HepG2 (cell line): ENCODE results near the gene CROCC. TPM values are rescaled to one million over a fixed set of nuclear protein-coding genes. Genes with fewer than 3 reads are reported as not detected.

Experiments used
- ADNP ChIP-seq: sonication (generic); formaldehyde crosslinking; IDR thresholded peaks from 2 replicates; pipeline ENCODE4 v1.4.0; 2020; ENCODE audit warnings: missing genetic modification reagents
- ATF7-NPFF ChIP-seq: sonication (generic); formaldehyde crosslinking; IDR thresholded peaks from 2 replicates; pipeline ENCODE4 v1.8.1; 2023; ENCODE audit warnings: mild to moderate bottlenecking, low read depth, missing genetic modification reagents, moderate library complexity
- BRF2 ChIP-seq: sonication (generic); formaldehyde crosslinking; IDR thresholded peaks from 2 replicates; pipeline ENCODE4 v1.8.1; 2022; ENCODE audit warnings: mild to moderate bottlenecking, missing genetic modification reagents
- CREBL2 ChIP-seq: sonication (generic); formaldehyde crosslinking; IDR thresholded peaks from 2 replicates; pipeline ENCODE4 v1.8.1; 2023; ENCODE audit warnings: missing genetic modification reagents, mild to moderate bottlenecking, borderline replicate concordance
- E2F1 ChIP-seq: sonication (generic); formaldehyde crosslinking; IDR thresholded peaks from 2 replicates; pipeline ENCODE4 v1.5.0; 2020; ENCODE audit warnings: missing genetic modification reagents
- FOXP1 ChIP-seq, 2 experiments: fragments of 450-650 bp in 1 of 2; IDR thresholded peaks; 2 replicates each; pipeline ENCODE4 v1.6.1; 2017 to 2018; ENCODE audit warnings: antibody characterized with exemption in 1 of 2
- MEIS2 ChIP-seq: sonication (generic); formaldehyde crosslinking; IDR thresholded peaks from 2 replicates; pipeline ENCODE4 v1.9.0; 2021; ENCODE audit warnings: mild to moderate bottlenecking, missing genetic modification reagents
- NFIB ChIP-seq: sonication (generic); formaldehyde crosslinking; IDR thresholded peaks from 2 replicates; pipeline ENCODE4 v1.9.0; 2021; ENCODE audit warnings: missing genetic modification reagents, mild to moderate bottlenecking, borderline replicate concordance
- POGK ChIP-seq: sonication (generic); formaldehyde crosslinking; conservative IDR thresholded peaks from 2 replicates; pipeline ENCODE4 v1.8.0; 2022; ENCODE audit warnings: mild to moderate bottlenecking, moderate library complexity, missing genetic modification reagents
- POGZ ChIP-seq: sonication (generic); formaldehyde crosslinking; IDR thresholded peaks from 2 replicates; pipeline ENCODE4 v1.4.0; 2020; ENCODE audit warnings: mild to moderate bottlenecking, missing genetic modification reagents
- POLR2A ChIP-seq, 2 experiments: IDR thresholded peaks; 2 replicates each; pipeline ENCODE4 v1.6.1; 2011; ENCODE audit warnings: low read depth in 2 of 2, low read length in 2 of 2, mild to moderate bottlenecking in 1 of 2, moderate library complexity in 1 of 2; ENCODE audit not compliant: insufficient read depth in 1 of 2
- RAD21 ChIP-seq: fragments of 450-650 bp; formaldehyde crosslinking; IDR thresholded peaks from 2 replicates; pipeline ENCODE4 v1.5.0; 2020; ENCODE audit warnings: mild to moderate bottlenecking
- SUZ12 ChIP-seq: fragments of 150-350 bp; IDR thresholded peaks from 2 replicates; pipeline ENCODE4 v1.6.1; 2014; ENCODE audit warnings: low read depth, low read length
- ZBTB7A ChIP-seq: sonication (generic); formaldehyde crosslinking; IDR thresholded peaks from 2 replicates; pipeline ENCODE4 v1.8.0; 2022; ENCODE audit warnings: mild to moderate bottlenecking, missing genetic modification reagents
- ZMAT5 ChIP-seq: sonication (generic); formaldehyde crosslinking; IDR thresholded peaks from 2 replicates; pipeline ENCODE4 v1.5.0; 2020; ENCODE audit warnings: mild to moderate bottlenecking, low read depth, missing genetic modification reagents, borderline replicate concordance
- ZNF646 ChIP-seq: sonication (generic); formaldehyde crosslinking; IDR thresholded peaks from 2 replicates; pipeline ENCODE4 v1.9.0; 2021; ENCODE audit warnings: mild to moderate bottlenecking, missing genetic modification reagents
- ZNF746 ChIP-seq: sonication (generic); formaldehyde crosslinking; IDR thresholded peaks from 2 replicates; pipeline ENCODE4 v1.8.0; 2022; ENCODE audit warnings: mild to moderate bottlenecking, missing genetic modification reagents
- ZSCAN31 ChIP-seq: sonication (generic); formaldehyde crosslinking; IDR thresholded peaks from 2 replicates; pipeline ENCODE4 v1.5.0; 2020; ENCODE audit warnings: low read depth, mild to moderate bottlenecking, missing genetic modification reagents
- polyA plus RNA-seq, 8 experiments: library from polyadenylated mRNA; depleted of rRNA in 3 of 8; stranded (reverse) in 7 of 8; unstranded in 1 of 8; fragments of >200 nt; fragmentation: Illumina TruSeq in 4 of 8; extraction: Trizol in 4 of 8; gene quantifications; 2 replicates each; pipeline versions ENCODE4 v1.2.1 to v1.2.3, GENCODE V29; 2011 to 2016; ENCODE audit warnings: low read depth in 4 of 8, missing spikeins in 1 of 8, mixed read lengths in 1 of 8; ENCODE audit not compliant: insufficient read depth in 1 of 8
- total RNA-seq, 5 experiments: library from RNA; depleted of rRNA; stranded (reverse); fragments of >200 nt; fragmentation: Illumina TruSeq; extraction: Trizol; gene quantifications; 2 replicates each; pipeline ENCODE4 v1.2.3, GENCODE V29; 2016; ENCODE audit warnings: low read depth in 1 of 5

The CROCC gene
- total and polyA plus RNA-seq, 2 of the 13 experiments (the other 11 are each of a cell fraction or from before 2014, with no cell fraction given) = 7.8 to 15.5 TPM

GRCh38 chr1:17011439-17012307 lies 89.9 kb downstream of the CROCC start, which contains the start of gene ATP13A2 (continued):
- TF ChIP-seq ZNF646 (no peak), RAD21 (CRISPR knock-in tag) (peak; percentile 28; the same call in 1 of the 2 replicates), ZNF746 (CRISPR knock-in tag) (no peak), E2F1 (CRISPR knock-in tag) (no peak), MEIS2 (no peak), ATF7-NPFF (CRISPR knock-in tag) (no peak), POGZ (CRISPR knock-in tag) (no peak), ZBTB7A (CRISPR knock-in tag) (no peak), POGK (CRISPR knock-in tag) (0 out of 2 replicates have a peak, but pooled peaks have one; percentile 39), CREBL2 (CRISPR knock-in tag) (no peak), ZMAT5 (no peak), ADNP (CRISPR knock-in tag) (no peak), POLR2A (IDR thresholded peaks at IDR 0.05; ENCODE audit: insufficient read depth in 1 of 2, low read depth in 2 of 2, low read length in 2 of 2) (peak in 1 of 2 experiments; percentile 71; a peak in 2 of 4 replicates), FOXP1 (IDR thresholded peaks at IDR 0.05) (no peak), FOXP1 (CRISPR knock-in tag; IDR thresholded peaks at IDR 0.05) (no peak), NFIB (no peak), ZSCAN31 (CRISPR knock-in tag) (peak; percentile 58; the same call in 1 of the 2 replicates), SUZ12 (peak; percentile 64), BRF2 (no peak)
